ENCODE results near the gene SH3RF3. TPM values are rescaled to one million over a fixed set of nuclear protein-coding genes. Genes with fewer than 3 reads are reported as not detected.

SH3RF3 gene
- total RNA-seq, 2 experiments from 2014 or later = 1.9 to 2.3 TPM

- intact Hi-C loops (cut with micrococcal nuclease) = loop anchor here (2.0 kb wide), 1 partner anchor 383 kb away; no protein-coding TSS in a partner anchor
- POLR2A ChIA-PET = interaction anchor here (1.0 to 2.1 kb wide), 2 partner anchors 97 to 382 kb away, joined by 4 to 8 read pairs; no protein-coding TSS in a partner anchor
- H3K27me3 Mint-ChIP-seq = peaks cover 18% of the 10 kb centered on the region
Observed at GRCh38 chr2:109128048-109128615, 873 bp upstream of the SH3RF3 start.

GRCh38 chr2:109129356-109129920 is 433 bp downstream of the SH3RF3 start:
- DNase-seq (peak; percentile 43), ATAC-seq (peak; percentile 62)
- Mint-ChIP-seq H3K36me3 (ENCODE audit: low read depth) (no peaks in the 10 kb centered on the region), H3K27ac (no peak overlapping the region), H3K27me3 (peaks cover 17% of the 10 kb centered on the region), H3K9me3 (no peaks in the 10 kb centered on the region), H3K4me1 (ENCODE audit: low read depth) (peaks cover 56% of the 10 kb centered on the region), H3K4me3 (peak overlapping the region; percentile 57)
- intact Hi-C loops (cut with micrococcal nuclease) = loop anchor here (2.0 kb wide), 1 partner anchor 381 kb away; no protein-coding TSS in a partner anchor
- POLR2A ChIA-PET = interaction anchor here (1.0 to 2.1 kb wide), 2 partner anchors 98 to 381 kb away, joined by 4 to 8 read pairs; no protein-coding TSS in a partner anchor
- TF ChIP-seq CTCF (IDR thresholded peaks at IDR 0.05) = no peak
- CTCF ChIA-PET = interaction anchor here (1.1 to 4.8 kb wide), 5 partner anchors 9 to 382 kb away, joined by 3 to 63 read pairs (median 4); no protein-coding TSS in a partner anchor

More at GRCh38 chr2:109128048-109128615, 873 bp upstream of the SH3RF3 start:
- Mint-ChIP-seq H3K4me1 (ENCODE audit: low read depth) (peaks cover 44% of the 10 kb centered on the region), H3K9me3 (no peaks in the 10 kb centered on the region), H3K36me3 (ENCODE audit: low read depth) (no peaks in the 10 kb centered on the region), H3K4me3 (peak overlapping the region; percentile 81), H3K27ac (peak overlapping the region; percentile 55)
- CTCF ChIA-PET = interaction anchor here (0.7 to 4.8 kb wide), 10 partner anchors 10 to 384 kb away, joined by 3 to 63 read pairs (median 4); no protein-coding TSS in a partner anchor
- peak; percentile 73 for DNase-seq
- peak; percentile 94 for TF ChIP-seq CTCF (IDR thresholded peaks at IDR 0.05)
- ATAC-seq = peak; percentile 63

- TF ChIP-seq CTCF (IDR thresholded peaks at IDR 0.05) = no peak
- peak; percentile 17 for ATAC-seq
Observed at GRCh38 chr2:109129921-109130722, 1.1 kb downstream of the SH3RF3 start.

GRCh38 chr2:109130723-109130995 is 1.7 kb downstream of the SH3RF3 start:
- H3K4me3 Mint-ChIP-seq = peak overlapping the region; percentile 75
- ATAC-seq (no peak), DNase-seq (no peak)
- no peak for TF ChIP-seq CTCF (IDR thresholded peaks at IDR 0.05)
- no peaks in the 10 kb centered on the region for H3K9me3 Mint-ChIP-seq
- CTCF ChIA-PET = interaction anchor here (1.0 to 4.7 kb wide), 3 partner anchors 9 to 380 kb away, joined by 3 to 23 read pairs (median 5); no protein-coding TSS in a partner anchor
- peaks cover 15% of the 10 kb centered on the region for H3K27me3 Mint-ChIP-seq
- intact Hi-C loops (cut with micrococcal nuclease) = loop anchor here (5.0 kb wide), 1 partner anchor 87 kb away; no protein-coding TSS in a partner anchor
- H3K27ac Mint-ChIP-seq = no peak overlapping the region
- H3K4me1 Mint-ChIP-seq (ENCODE audit: low read depth) = peaks cover 56% of the 10 kb centered on the region
- no peaks in the 10 kb centered on the region for H3K36me3 Mint-ChIP-seq (ENCODE audit: low read depth)
- POLR2A ChIA-PET = interaction anchor here (1.2 kb wide), 1 partner anchor 83 kb away, joined by 6 read pairs; no protein-coding TSS in a partner anchor

More at GRCh38 chr2:109129921-109130722, 1.1 kb downstream of the SH3RF3 start:
- Mint-ChIP-seq H3K9me3 (no peaks in the 10 kb centered on the region), H3K27me3 (peaks cover 15% of the 10 kb centered on the region), H3K4me3 (peak overlapping the region; percentile 75), H3K36me3 (ENCODE audit: low read depth) (no peaks in the 10 kb centered on the region), H3K27ac (peak overlapping the region; percentile 69), H3K4me1 (ENCODE audit: low read depth) (peaks cover 56% of the 10 kb centered on the region)
- intact Hi-C loops (cut with micrococcal nuclease) = loop anchor here (2.0 to 5.0 kb wide), 2 partner anchors 87 to 381 kb away; no protein-coding TSS in a partner anchor
- POLR2A ChIA-PET = interaction anchor here (2.1 kb wide), 1 partner anchor 380 kb away, joined by 8 read pairs; no protein-coding TSS in a partner anchor
- CTCF ChIA-PET = interaction anchor here (1.0 to 4.7 kb wide), 3 partner anchors 10 to 380 kb away, joined by 3 to 23 read pairs (median 5); no protein-coding TSS in a partner anchor
- DNase-seq = peak; percentile 52

Data from activated CD8-positive, alpha-beta T cell treated with anti-CD3 and anti-CD28 coated beads for 36 hours (primary cell).